CD4-positive, alpha-beta T cell treated with Interleukin-1 beta for 1 hour (primary cell): Measurements from ENCODE around the gene SLC4A1.

Experiments
- DNase-seq, 2 donors: peaks; one replicate each; pipeline ENCODE4 v3.0.0-alpha.2; 2020 to 2022

Gene SLC4A1

GRCh38 chr17:44203731-44204440, 64.0 kb downstream of the SLC4A1 start:
- peak; percentile 55 to 69 for DNase-seq

DNA sequence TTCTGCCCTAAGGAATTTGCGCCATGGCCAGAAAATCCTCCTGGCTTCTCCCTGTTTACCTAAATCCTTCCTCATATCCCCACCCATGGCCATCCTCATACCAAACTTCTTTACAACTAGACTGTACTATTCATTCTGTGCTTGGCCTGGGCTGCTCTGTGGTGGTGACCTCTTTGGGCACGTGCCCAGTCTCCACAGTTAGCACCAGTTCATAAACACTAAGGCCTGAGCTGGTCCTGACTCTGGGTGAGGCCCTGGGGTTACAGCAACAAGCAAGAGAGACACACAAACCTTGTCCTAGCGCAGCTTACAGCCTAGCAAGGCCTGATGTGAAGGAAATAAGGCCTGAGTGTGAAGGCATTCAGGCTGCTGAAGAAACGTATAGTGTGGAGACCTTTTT, 65.2 kb downstream of the SLC4A1 start:
- DNase-seq: no peak

GRCh38 chr17:44200478-44201155, 67.3 kb downstream of the SLC4A1 start:
- no peak for DNase-seq

DNA sequence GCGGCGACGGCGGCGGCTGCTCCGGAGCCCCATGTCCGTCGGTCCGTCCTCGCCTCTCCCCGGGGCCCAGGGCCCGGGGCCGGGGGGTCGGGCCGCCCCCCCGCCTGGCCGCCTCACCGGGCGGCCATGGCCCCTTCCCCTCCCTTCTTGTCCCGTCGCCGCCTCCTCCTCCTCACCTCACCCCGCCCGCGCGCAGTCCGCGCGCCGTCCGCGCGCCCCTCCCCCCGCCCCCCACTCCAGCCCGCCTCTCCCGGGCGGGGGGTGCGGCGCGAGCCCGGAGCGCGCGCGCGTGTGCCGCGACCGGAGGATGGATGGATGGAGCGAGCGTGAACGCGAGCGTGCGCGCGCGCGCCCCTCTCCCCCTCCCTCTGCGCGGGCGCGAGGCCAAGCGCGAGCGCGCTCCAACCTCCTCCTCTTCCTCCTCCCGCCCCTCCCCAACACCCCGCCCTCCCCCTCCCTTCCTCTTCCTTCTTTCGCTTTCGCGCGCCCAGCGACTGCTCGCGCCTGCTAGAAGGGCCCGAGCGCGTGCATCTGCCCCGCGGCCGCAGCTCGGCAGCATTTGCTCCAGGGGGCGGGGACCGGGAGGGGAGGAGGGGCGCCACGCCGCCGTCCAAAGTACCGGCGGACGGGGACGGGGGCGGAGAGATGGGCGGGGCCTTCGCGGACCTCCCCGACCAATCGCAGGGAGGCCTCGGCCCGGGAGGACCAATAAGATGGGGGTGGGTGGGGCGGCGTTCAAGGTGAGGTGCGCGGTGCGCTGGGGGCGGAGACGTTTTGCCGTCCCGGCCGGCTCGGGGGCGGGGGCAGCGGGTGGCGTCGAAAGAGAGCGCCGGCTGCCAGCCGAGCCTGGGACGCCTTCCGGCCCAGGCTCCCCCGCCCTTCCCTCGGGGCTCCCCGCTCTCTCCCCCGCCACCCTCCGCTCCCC, 68.1 kb downstream of the SLC4A1 start, which contains the start of gene ATXN7L3:
TSS of gene ATXN7L3 (minus strand) at position 332 of the 925 bp plus-strand sequence. CDS start 1,814 bp downstream, outside the sequence.
- peak; percentile 100 for DNase-seq

GRCh38 chr17:44198721-44199552, 69.0 kb downstream of the SLC4A1 start:
- DNase-seq: peak; percentile 63 to 67
